ENCODE measurements around the gene FTCDNL1.

- TF ChIP-seq, protein P1, sequence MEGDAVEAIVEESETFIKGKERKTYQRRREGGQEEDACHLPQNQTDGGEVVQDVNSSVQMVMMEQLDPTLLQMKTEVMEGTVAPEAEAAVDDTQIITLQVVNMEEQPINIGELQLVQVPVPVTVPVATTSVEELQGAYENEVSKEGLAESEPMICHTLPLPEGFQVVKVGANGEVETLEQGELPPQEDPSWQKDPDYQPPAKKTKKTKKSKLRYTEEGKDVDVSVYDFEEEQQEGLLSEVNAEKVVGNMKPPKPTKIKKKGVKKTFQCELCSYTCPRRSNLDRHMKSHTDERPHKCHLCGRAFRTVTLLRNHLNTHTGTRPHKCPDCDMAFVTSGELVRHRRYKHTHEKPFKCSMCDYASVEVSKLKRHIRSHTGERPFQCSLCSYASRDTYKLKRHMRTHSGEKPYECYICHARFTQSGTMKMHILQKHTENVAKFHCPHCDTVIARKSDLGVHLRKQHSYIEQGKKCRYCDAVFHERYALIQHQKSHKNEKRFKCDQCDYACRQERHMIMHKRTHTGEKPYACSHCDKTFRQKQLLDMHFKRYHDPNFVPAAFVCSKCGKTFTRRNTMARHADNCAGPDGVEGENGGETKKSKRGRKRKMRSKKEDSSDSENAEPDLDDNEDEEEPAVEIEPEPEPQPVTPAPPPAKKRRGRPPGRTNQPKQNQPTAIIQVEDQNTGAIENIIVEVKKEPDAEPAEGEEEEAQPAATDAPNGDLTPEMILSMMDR (IDR thresholded peaks at IDR 0.05; ENCODE audit: low read length): no peak
- TF ChIP-seq EZH2 (optimal IDR thresholded peaks at IDR 0.05; ENCODE audit: low read depth, low read length): no peak
- TF ChIP-seq EZH2phosphoT487 (IDR thresholded peaks at IDR 0.05; ENCODE audit: low read length): no peak
These were observed 52.0 kb downstream of the FTCDNL1 start for GRCh38 chr2:199798831-199799580.
